Fibroblast of mammary gland (primary cell): ENCODE data around the gene ZNF622.

Experiments
- DNase-seq: peaks from one replicate; pipeline ENCODE4 v3.0.0-alpha.2; 2010; ENCODE audit warnings: low read depth
- H3K4me3 ChIP-seq: 2 replicates; pipeline ENCODE4 v1.5.1; 2011; ENCODE audit warnings: low read depth, mild to moderate bottlenecking, low read length, moderate library complexity; ENCODE audit not compliant: control insufficient read depth
- CTCF ChIP-seq: conservative IDR thresholded peaks from 2 replicates; pipeline ENCODE4 v1.5.1; 2011; ENCODE audit warnings: low read depth, low read length, inconsistent platforms; ENCODE audit not compliant: control insufficient read depth, insufficient read depth

ZNF622 gene

GRCh38 chr5:16411235-16411634 lies 54.4 kb downstream of the ZNF622 start:
- TF ChIP-seq CTCF = no peak

GRCh38 chr5:16410338-16410737 lies 55.3 kb downstream of the ZNF622 start:
- DNase-seq = no peak
- TF ChIP-seq CTCF = no peak
- H3K4me3 ChIP-seq = no peak overlapping the region

More at GRCh38 chr5:16411235-16411634, 54.4 kb downstream of the ZNF622 start:
- DNase-seq = peak; percentile 32
- no peak overlapping the region for H3K4me3 ChIP-seq

- H3K4me3 ChIP-seq = no peak overlapping the region
- no peak for DNase-seq
- TF ChIP-seq CTCF = no peak
Observed at GRCh38 chr5:16406630-16407029, 59.0 kb downstream of the ZNF622 start.

GRCh38 chr5:16406023-16406422 lies 59.6 kb downstream of the ZNF622 start:
- no peak for TF ChIP-seq CTCF
- H3K4me3 ChIP-seq = no peak overlapping the region
- no peak for DNase-seq
